Parathyroid adenoma (tissue), 2 donors: ENCODE results near the gene INPP5A.

Experiments used
- H2AFZ ChIP-seq: fragments of 300-600 bp; sonication (generic); one replicate; pipeline ENCODE4 v1.7.0; 2017; ENCODE audit warnings: antibody characterized with exemption, mild to moderate bottlenecking
- H3K27ac ChIP-seq: fragments of 300-600 bp; sonication (generic); one replicate; pipeline ENCODE4 v1.7.0; 2017
- H3K27me3 ChIP-seq: fragments of 300-600 bp; sonication (generic); one replicate; pipeline ENCODE4 v1.7.0; 2017; ENCODE audit warnings: low read length; ENCODE audit not compliant: control insufficient read depth, insufficient read depth
- H3K36me3 ChIP-seq: fragments of 300-600 bp; sonication (generic); one replicate; pipeline ENCODE4 v1.7.0; 2017; ENCODE audit warnings: low read length; ENCODE audit not compliant: control insufficient read depth, insufficient read depth
- H3K4me1 ChIP-seq: fragments of 300-600 bp; sonication (generic); one replicate; pipeline ENCODE4 v1.7.0; 2017; ENCODE audit warnings: control low read depth
- H3K4me2 ChIP-seq: fragments of 300-600 bp; sonication (generic); one replicate; pipeline ENCODE4 v1.7.0; 2017; ENCODE audit warnings: low read length
- H3K4me3 ChIP-seq: fragments of 300-600 bp; sonication (generic); one replicate; pipeline ENCODE4 v1.7.0; 2017; ENCODE audit warnings: low read depth, low read length
- H3K79me2 ChIP-seq: fragments of 300-600 bp; sonication (generic); one replicate; pipeline ENCODE4 v1.7.0; 2017; ENCODE audit warnings: control low read depth
- H3K9ac ChIP-seq: fragments of 300-600 bp; sonication (generic); one replicate; pipeline ENCODE4 v1.7.0; 2017; ENCODE audit warnings: mild to moderate bottlenecking
- H3K9me3 ChIP-seq: fragments of 300-600 bp; sonication (generic); one replicate; pipeline ENCODE4 v1.7.0; 2017; ENCODE audit warnings: low read length; ENCODE audit not compliant: control insufficient read depth
- CTCF ChIP-seq: fragments of 300-600 bp; sonication (generic); IDR thresholded peaks from one replicate; pipeline ENCODE4 v1.7.0; 2017; ENCODE audit warnings: antibody characterized with exemption, mild to moderate bottlenecking
- donor health status: primary hyperparathyroidism.

INPP5A gene

DNA sequence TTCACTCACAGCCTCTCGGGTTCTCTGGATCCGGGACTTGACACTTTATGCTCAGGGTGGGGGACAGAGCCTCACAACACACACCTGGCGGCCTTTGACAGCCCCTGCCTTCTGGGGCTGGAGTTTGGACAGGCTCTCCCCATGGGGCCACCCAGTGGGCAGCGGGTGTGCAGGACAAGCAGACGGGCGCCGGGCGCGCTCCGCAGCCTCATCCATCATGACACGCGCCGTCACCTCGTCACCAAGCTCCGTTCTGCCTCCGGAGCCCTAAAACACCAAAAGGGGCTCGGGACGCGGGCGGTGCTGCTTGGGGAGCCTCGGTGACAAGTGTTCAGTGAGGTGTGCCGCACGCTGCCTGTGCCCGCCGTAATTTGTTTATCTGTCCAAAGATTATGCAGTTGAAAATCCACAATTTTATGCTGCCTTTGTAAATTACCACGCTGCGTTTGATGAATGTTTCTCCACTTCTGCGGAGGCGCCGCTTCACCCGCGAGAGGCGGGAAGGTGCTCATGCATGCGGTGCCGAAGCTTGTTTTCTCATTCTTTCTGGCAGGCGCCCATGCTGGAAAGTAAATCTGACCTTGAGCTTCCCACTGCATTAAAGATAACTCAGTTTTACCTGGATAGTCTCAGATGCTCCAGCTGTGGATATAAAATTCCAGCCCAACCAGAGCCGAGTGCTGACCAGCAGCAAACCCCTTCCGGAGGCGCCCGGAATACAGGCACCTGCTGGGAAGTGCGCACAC is 242.1 kb downstream of the INPP5A start:
- Histone ChIP-seq H3K79me2 (no peaks in the 10 kb centered on the region), H3K27me3 (peaks cover 4% of the 10 kb centered on the region), H3K36me3 (no peaks in the 10 kb centered on the region), H3K27ac (no peak overlapping the region), H2AFZ (no peak overlapping the region), H3K9ac (no peak overlapping the region), H3K4me1 (no peaks in the 10 kb centered on the region), H3K9me3 (no peaks in the 10 kb centered on the region), H3K4me3 (no peak overlapping the region), H3K4me2 (no peak overlapping the region)
- no peak for TF ChIP-seq CTCF

- no peak for TF ChIP-seq CTCF
- no peak overlapping the region for H3K4me3 ChIP-seq
- no peaks in the 10 kb centered on the region for H3K36me3 ChIP-seq
- no peak overlapping the region for H2AFZ ChIP-seq
- H3K4me1 ChIP-seq, result no peaks in the 10 kb centered on the region
- H3K4me2 ChIP-seq, result no peak overlapping the region
- no peaks in the 10 kb centered on the region for H3K9me3 ChIP-seq
- H3K9ac ChIP-seq, result no peak overlapping the region
- H3K27me3 ChIP-seq, result peaks cover 4% of the 10 kb centered on the region
- H3K27ac ChIP-seq, result no peak overlapping the region
- no peaks in the 10 kb centered on the region for H3K79me2 ChIP-seq
Observed at GRCh38 chr10:132780356-132780755, 242.8 kb downstream of the INPP5A start.

- H3K9me3 ChIP-seq, result no peaks in the 10 kb centered on the region
- no peak overlapping the region for H3K4me3 ChIP-seq
- H3K27ac ChIP-seq, result no peak overlapping the region
- TF ChIP-seq CTCF, result no peak
- no peak overlapping the region for H2AFZ ChIP-seq
- no peak overlapping the region for H3K4me2 ChIP-seq
- no peaks in the 10 kb centered on the region for H3K36me3 ChIP-seq
- H3K9ac ChIP-seq, result no peak overlapping the region
- H3K27me3 ChIP-seq, result peaks cover 4% of the 10 kb centered on the region
- no peaks in the 10 kb centered on the region for H3K79me2 ChIP-seq
- H3K4me1 ChIP-seq, result no peaks in the 10 kb centered on the region
Observed at GRCh38 chr10:132781556-132781955, 244.0 kb downstream of the INPP5A start.

- no peaks in the 10 kb centered on the region for H3K36me3 ChIP-seq
- H3K9ac ChIP-seq, result no peak overlapping the region
- no peak overlapping the region for H3K4me3 ChIP-seq
- peaks cover 4% of the 10 kb centered on the region for H3K27me3 ChIP-seq
- H3K4me1 ChIP-seq, result no peaks in the 10 kb centered on the region
- no peak overlapping the region for H3K4me2 ChIP-seq
- H3K9me3 ChIP-seq, result no peaks in the 10 kb centered on the region
- no peak overlapping the region for H2AFZ ChIP-seq
- TF ChIP-seq CTCF, result no peak
- H3K27ac ChIP-seq, result no peak overlapping the region
- no peaks in the 10 kb centered on the region for H3K79me2 ChIP-seq
Observed at GRCh38 chr10:132783165-132783939, 245.8 kb downstream of the INPP5A start.
